ENCODE results near the gene HP. TPM values are rescaled to one million over a fixed set of nuclear protein-coding genes. Genes with fewer than 3 reads are reported as not detected.
"Not testable (repeated sequence)": the region's sequence is repeated elsewhere in the genome, so short reads cannot be mapped to it uniquely, and the experiment has no call there.

The HP gene, protein sequence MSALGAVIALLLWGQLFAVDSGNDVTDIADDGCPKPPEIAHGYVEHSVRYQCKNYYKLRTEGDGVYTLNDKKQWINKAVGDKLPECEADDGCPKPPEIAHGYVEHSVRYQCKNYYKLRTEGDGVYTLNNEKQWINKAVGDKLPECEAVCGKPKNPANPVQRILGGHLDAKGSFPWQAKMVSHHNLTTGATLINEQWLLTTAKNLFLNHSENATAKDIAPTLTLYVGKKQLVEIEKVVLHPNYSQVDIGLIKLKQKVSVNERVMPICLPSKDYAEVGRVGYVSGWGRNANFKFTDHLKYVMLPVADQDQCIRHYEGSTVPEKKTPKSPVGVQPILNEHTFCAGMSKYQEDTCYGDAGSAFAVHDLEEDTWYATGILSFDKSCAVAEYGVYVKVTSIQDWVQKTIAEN
- total RNA-seq: not detected in 2 replicates

- ATAC-seq (ENCODE audit: low read depth); H3K27ac Mint-ChIP-seq; H3K9me3 Mint-ChIP-seq; H3K4me3 Mint-ChIP-seq; CTCF ChIA-PET; intact Hi-C loops (cut with micrococcal nuclease); H3K36me3 Mint-ChIP-seq (ENCODE audit: low read depth); DNase-seq; H3K4me1 Mint-ChIP-seq; POLR2A ChIA-PET; H3K27me3 Mint-ChIP-seq: not testable (repeated sequence)
Measured at GRCh38 chr16:72054254-72054847, at the start of gene HP. Gene HP, plus strand, starts transcription at chr16:72054505. Its CDS starts 148 bp downstream, at chr16:72054653.

- H3K9me3 Mint-ChIP-seq; CTCF ChIA-PET; DNase-seq; ATAC-seq (ENCODE audit: low read depth); H3K36me3 Mint-ChIP-seq (ENCODE audit: low read depth); H3K27me3 Mint-ChIP-seq: not testable (repeated sequence)
- intact Hi-C loops (cut with micrococcal nuclease): loop anchor here (1.0 to 10.0 kb wide), 12 partner anchors 47 to 719 kb away; partner anchors contain the start of genes ATXN1L, CMTR2, DHX38 and IST1
- Mint-ChIP-seq H3K4me3 (peak overlapping the region; percentile 91), H3K27ac (peak overlapping the region; percentile 91), H3K4me1 (peaks cover 18% of the 10 kb centered on the region)
- POLR2A ChIA-PET: interaction anchor here (0.9 kb wide), 1 partner anchor 85 kb away, joined by 3 read pairs; the partner anchor contains the start of genes DHX38 and TXNL4B
Measured at GRCh38 chr16:72008065-72008423, 46.3 kb upstream of the HP start.

- H3K4me1 Mint-ChIP-seq: peaks cover 18% of the 10 kb centered on the region
- peak; percentile 98 for ATAC-seq (ENCODE audit: low read depth)
- TF ChIP-seq CTCF (IDR thresholded peaks at IDR 0.05): no peak
- intact Hi-C loops (cut with micrococcal nuclease): loop anchor here (1.0 to 10.0 kb wide), 12 partner anchors 47 to 720 kb away; partner anchors contain the start of genes ATXN1L, CMTR2, DHX38 and IST1
- ChIA-PET CTCF (no interaction called here), POLR2A (interaction anchor here (0.6 to 0.9 kb wide), 4 partner anchors 85 to 1715 kb away, joined by 3 to 7 read pairs (median 6); partner anchors contain the start of genes DHX38 and TXNL4B)
- H3K27ac Mint-ChIP-seq: peak within 1 kb of the TSS; percentile 91
- H3K4me3 Mint-ChIP-seq: peak within 1 kb of the TSS; percentile 91
- H3K27me3 Mint-ChIP-seq: peaks cover 2% of the 10 kb centered on the region
- no peaks in the 10 kb centered on the region for H3K9me3 Mint-ChIP-seq
- peak; percentile 92 for DNase-seq
- H3K36me3 Mint-ChIP-seq (ENCODE audit: low read depth): peaks cover 14% of the 10 kb centered on the region
Measured at GRCh38 chr16:72008424-72009216, 45.7 kb upstream of the HP start, which contains the start of gene DHODH. Gene DHODH, plus strand, starts transcription at chr16:72008744. Its CDS starts 21 bp downstream, at chr16:72008765.

DNA sequence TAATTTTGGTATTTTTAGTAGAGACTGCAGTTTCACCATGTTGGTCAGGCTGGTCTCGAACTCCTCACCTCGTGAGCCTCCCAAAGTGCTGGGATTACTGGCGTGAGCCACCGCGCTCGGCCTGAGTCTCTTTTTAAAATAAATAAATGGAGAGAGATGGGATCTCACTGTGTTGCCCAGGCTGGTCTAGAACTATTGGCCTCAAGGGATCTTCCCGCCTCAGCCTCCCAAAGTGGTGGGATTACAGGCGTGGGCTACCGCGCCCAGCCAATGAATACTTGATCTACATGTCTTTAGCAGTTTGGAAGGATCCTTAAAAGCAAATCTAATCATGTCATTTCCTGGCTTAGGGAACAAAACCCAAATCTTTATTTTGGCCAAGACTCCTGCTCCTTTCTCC lies 44.5 kb upstream of the HP start:
- no peaks in the 10 kb centered on the region for H3K9me3 Mint-ChIP-seq
- ATAC-seq (ENCODE audit: low read depth): no peak
- ChIA-PET CTCF (no interaction called here), POLR2A (no interaction called here)
- peaks cover 18% of the 10 kb centered on the region for H3K4me1 Mint-ChIP-seq
- no peaks in the 10 kb centered on the region for H3K27me3 Mint-ChIP-seq
- peak overlapping the region; percentile 61 for H3K4me3 Mint-ChIP-seq
- intact Hi-C loops (cut with micrococcal nuclease): loop anchor here (2.0 to 10.0 kb wide), 5 partner anchors 115 to 721 kb away; partner anchors contain the start of genes CMTR2, IST1 and ZNF23
- peak overlapping the region; percentile 42 for H3K27ac Mint-ChIP-seq
- peaks cover 24% of the 10 kb centered on the region for H3K36me3 Mint-ChIP-seq (ENCODE audit: low read depth)
- TF ChIP-seq CTCF (IDR thresholded peaks at IDR 0.05): no peak
- no peak for DNase-seq

GRCh38 chr16:72012607-72013006 lies 41.7 kb upstream of the HP start:
- CTCF ChIA-PET: no interaction called here

More at GRCh38 chr16:72012607-72013006, 41.7 kb upstream of the HP start:
- no peak overlapping the region for H3K27ac Mint-ChIP-seq
- H3K4me3 Mint-ChIP-seq: no peak overlapping the region
- DNase-seq (no peak), ATAC-seq (ENCODE audit: low read depth) (no peak)
- H3K4me1 Mint-ChIP-seq: peaks cover 18% of the 10 kb centered on the region
- intact Hi-C loops (cut with micrococcal nuclease): no loop called here
- no peak for TF ChIP-seq CTCF (IDR thresholded peaks at IDR 0.05)
- H3K9me3 Mint-ChIP-seq: no peaks in the 10 kb centered on the region
- H3K36me3 Mint-ChIP-seq (ENCODE audit: low read depth): peaks cover 46% of the 10 kb centered on the region
- POLR2A ChIA-PET: no interaction called here
- no peaks in the 10 kb centered on the region for H3K27me3 Mint-ChIP-seq

All from activated B cell treated with CpG ODN at 0.5 μM for 24 hours (primary cell).